Right lobe of liver (tissue), 6 donors: ENCODE results near the gene RNF217. TPM values are rescaled to one million over a fixed set of nuclear protein-coding genes. Genes with fewer than 3 reads are reported as not detected.

ENCODE experiments used
- ATAC-seq, 4 donors: fragments of 200-7000 bp; cut with Tn5 transposase; one replicate each; pipeline ENCODE4 v1.9.1; 2020; ENCODE audit warnings: mild to moderate bottlenecking in 4 of 4, moderate library complexity in 4 of 4
- DNase-seq, 3 donors: peaks; one replicate each; pipeline ENCODE4 v3.0.0-alpha.2; 2020
- H3K27ac ChIP-seq, 3 donors: fragments of 200-600 bp; one replicate each; pipeline ENCODE4 v1.8.0; 2022
- H3K27me3 ChIP-seq, 2 donors: fragments of 200-600 bp; one replicate each; pipeline ENCODE4 v1.8.0; 2022
- H3K36me3 ChIP-seq, 4 donors: fragments of 200-600 bp; sonication (generic) in 1 of 4; one replicate each; pipeline versions ENCODE4 v1.5.1 to v1.8.0; 2017 to 2022; ENCODE audit warnings: control low read depth in 1 of 4
- H3K4me1 ChIP-seq, 4 donors: fragments of 200-600 bp; sonication (generic) in 1 of 4; one replicate each; pipeline versions ENCODE4 v1.5.1 to v1.8.0; 2017 to 2022; ENCODE audit warnings: control low read depth in 1 of 4
- H3K4me3 ChIP-seq, 3 donors: fragments of 200-600 bp; one replicate each; pipeline ENCODE4 v1.8.0; 2022
- H3K9me3 ChIP-seq, 4 donors: fragments of 200-600 bp; sonication (generic) in 1 of 4; one replicate each; pipeline versions ENCODE4 v1.5.1 to v1.8.0; 2017 to 2022; ENCODE audit warnings: control low read depth in 1 of 4
- CTCF ChIP-seq, 4 donors: fragments of 200-600 bp in 3 of 4; fragments of 450-650 bp in 1 of 4; IDR thresholded peaks; one replicate each; pipeline versions ENCODE4 v1.5.1 to v1.8.0; 2016 to 2022; ENCODE audit warnings: antibody characterized with exemption in 4 of 4, mild to moderate bottlenecking in 2 of 4
- POLR2A ChIP-seq: fragments of 450-650 bp; IDR thresholded peaks from one replicate; pipeline ENCODE4 v1.6.1; 2017; ENCODE audit warnings: antibody characterized with exemption, mild to moderate bottlenecking
- WGBS: methylation state at CpG from one replicate; pipeline ENCODE4 v1.1.6; 2018; ENCODE audit warnings: low coverage, low lambda C conversion rate; ENCODE audit not compliant: insufficient coverage; ENCODE audit errors: missing lambda C conversion rate; 5-methylcytosine and 5-hydroxymethylcytosine counted together
- intact Hi-C, 2 donors: fragments of 100-400 bp; cut with DNase I; formaldehyde crosslinking; loops; one replicate each; pipeline versions ENCODE4 v1.11.2 to v1.14.1; 2022
- total RNA-seq, 6 experiments: library from RNA; depleted of rRNA in 2 of 6; stranded (reverse); fragments of >200 nt in 2 of 6; fragmentation: NEBNext Ultra II Directional in 3 of 6; extraction: Animal tissue kit (Norgen Biotek cat#: 25700) in 3 of 6; gene quantifications; one replicate each; pipeline versions ENCODE4 v1.1.0 to v1.2.4, GENCODE V29; 2016 to 2023
- donor health status: DM: no; HTN: yes; CAD: no.
- donor health status: DM: no; HTN: no; CAD: no.
- donor health status: DM: no; HTN: no; CAD: no.
- donor health status: DM: no; HTN: yes; CAD: no.
- donor health status: DM: no; HTN: yes; CAD: no.

RNF217 gene
- total RNA-seq, 6 experiments from 2014 or later: 9.8 to 20.7 (median 14.3) TPM

- ATAC-seq (no peak), DNase-seq (no peak)
- TF ChIP-seq POLR2A (no peak), CTCF (IDR thresholded peaks at IDR 0.05) (no peak)
- Histone ChIP-seq H3K9me3 (no peaks in the 10 kb centered on the region), H3K27me3 (no peaks in the 10 kb centered on the region), H3K27ac (no peak overlapping the region), H3K4me3 (no peak overlapping the region), H3K4me1 (peaks cover 0 to 24% (median 3%) of the 10 kb centered on the region in 4 donors), H3K36me3 (no peaks in the 10 kb centered on the region)
- WGBS: 51% methylated on average over 3 of the region's 3 CpGs
- intact Hi-C loops: no loop called here
Observed at GRCh38 chr6:124994648-124995047, 32.4 kb downstream of the RNF217 start.

- no peak for DNase-seq
- no peaks in the 10 kb centered on the region for H3K36me3 ChIP-seq
- peak overlapping the region in 2 of 3 donors; percentile 54 to 66 for H3K27ac ChIP-seq
- no peak overlapping the region for H3K4me3 ChIP-seq
- no peaks in the 10 kb centered on the region for H3K9me3 ChIP-seq
- peaks cover 0 to 21% (median 3%) of the 10 kb centered on the region in 4 donors for H3K4me1 ChIP-seq
- no peaks in the 10 kb centered on the region for H3K27me3 ChIP-seq
- TF ChIP-seq POLR2A: no peak
- TF ChIP-seq CTCF (IDR thresholded peaks at IDR 0.05): no peak
- intact Hi-C loops: no loop called here
- no peak for ATAC-seq
Observed at GRCh38 chr6:124995131-124995530, 32.9 kb downstream of the RNF217 start.

GRCh38 chr6:124995645-124996325 lies 33.5 kb downstream of the RNF217 start:
- TF ChIP-seq POLR2A: no peak
- no peak for TF ChIP-seq CTCF (IDR thresholded peaks at IDR 0.05)
- H3K9me3 ChIP-seq: no peaks in the 10 kb centered on the region
- no peaks in the 10 kb centered on the region for H3K36me3 ChIP-seq
- H3K27me3 ChIP-seq: no peaks in the 10 kb centered on the region
- DNase-seq: peak in 1 of 3 donors; percentile 51
- H3K4me3 ChIP-seq: no peak overlapping the region
- peak overlapping the region; percentile 28 to 66 (median 54) for H3K27ac ChIP-seq
- H3K4me1 ChIP-seq: peaks cover 0 to 21% (median 3%) of the 10 kb centered on the region in 4 donors
- WGBS: 26% methylated on average over 8 of the region's 8 CpGs
- ATAC-seq: peak; percentile 81 to 94 (median 86)
- intact Hi-C loops: no loop called here

GRCh38 chr6:124996411-124996810 lies 34.2 kb downstream of the RNF217 start:
- Histone ChIP-seq H3K4me3 (no peak overlapping the region), H3K36me3 (no peaks in the 10 kb centered on the region), H3K27ac (peak overlapping the region; percentile 28 to 66 (median 54)), H3K9me3 (no peaks in the 10 kb centered on the region), H3K27me3 (no peaks in the 10 kb centered on the region), H3K4me1 (peaks cover 0 to 21% (median 3%) of the 10 kb centered on the region in 4 donors)
- ATAC-seq: peak in 3 of 4 donors; percentile 38 to 52 (median 41)
- no peak for DNase-seq
- intact Hi-C loops: no loop called here
- TF ChIP-seq POLR2A: no peak
- TF ChIP-seq CTCF (IDR thresholded peaks at IDR 0.05): no peak
